Stimulated activated CD4-positive, alpha-beta T cell treated with anti-CD3 and anti-CD28 coated beads, Interleukin-1b, Interleukin-23, amount 100 ng/mL, for 4 hours (primary cell): ENCODE measurements around the gene SPSB3.

Experiments used
- DNase-seq, 2 donors: peaks; one replicate each; pipeline ENCODE4 v3.0.0-alpha.2; 2020; ENCODE audit warnings: low read depth in 2 of 2

SPSB3 gene

DNA sequence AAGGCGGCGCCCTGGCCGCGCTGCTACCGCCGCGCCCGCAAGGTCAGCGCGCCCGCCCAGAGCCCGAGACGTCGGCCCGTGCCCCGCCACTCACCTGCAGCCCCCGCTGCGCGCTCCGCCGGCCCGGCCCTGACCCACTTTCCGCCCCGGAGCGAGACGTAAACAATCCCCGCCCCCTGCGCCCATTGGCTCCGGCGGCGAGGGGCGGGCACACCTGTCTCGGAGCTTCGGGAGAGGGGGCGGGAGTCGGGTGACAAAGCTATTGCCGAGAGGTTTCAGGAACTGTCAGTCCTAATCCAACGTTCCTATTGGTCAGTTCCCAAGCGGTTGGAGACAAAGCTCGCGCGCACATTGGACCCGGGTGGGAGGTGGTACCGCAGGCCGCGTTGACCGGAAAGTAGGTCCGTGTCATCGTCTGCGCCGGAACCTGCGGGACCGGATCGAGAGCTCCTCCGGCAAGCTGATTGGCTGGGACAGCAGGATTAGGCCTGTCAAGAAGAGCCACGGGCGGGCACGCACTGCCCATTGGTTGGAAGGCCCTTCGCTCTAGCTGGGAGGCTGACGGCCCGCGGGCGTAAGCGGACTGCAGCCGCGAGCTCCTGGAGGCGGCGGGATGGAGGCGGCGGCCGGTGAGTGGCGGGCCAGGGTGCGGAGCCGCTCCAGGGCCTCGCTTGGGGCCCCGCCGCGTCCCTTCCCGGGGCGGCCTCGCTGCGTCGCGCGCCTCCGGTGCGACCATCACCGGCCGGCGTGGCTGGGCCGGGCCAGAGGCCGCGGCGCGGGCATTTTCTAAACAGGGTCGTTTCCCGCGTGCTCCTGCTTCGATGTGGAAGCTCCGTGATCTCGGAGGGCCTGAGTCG, at the start of gene SPSB3, which contains the start of gene NUBP2:
TSS of gene SPSB3 (minus strand) at position 164 of the 857 bp plus-strand sequence. CDS start 1,088 bp downstream, outside the sequence.
TSS of gene NUBP2 (plus strand) at position 553 of the 857 bp plus-strand sequence. CDS start at position 614, 61 bp downstream.
- DNase-seq, result peak; percentile 88 to 93

DNA sequence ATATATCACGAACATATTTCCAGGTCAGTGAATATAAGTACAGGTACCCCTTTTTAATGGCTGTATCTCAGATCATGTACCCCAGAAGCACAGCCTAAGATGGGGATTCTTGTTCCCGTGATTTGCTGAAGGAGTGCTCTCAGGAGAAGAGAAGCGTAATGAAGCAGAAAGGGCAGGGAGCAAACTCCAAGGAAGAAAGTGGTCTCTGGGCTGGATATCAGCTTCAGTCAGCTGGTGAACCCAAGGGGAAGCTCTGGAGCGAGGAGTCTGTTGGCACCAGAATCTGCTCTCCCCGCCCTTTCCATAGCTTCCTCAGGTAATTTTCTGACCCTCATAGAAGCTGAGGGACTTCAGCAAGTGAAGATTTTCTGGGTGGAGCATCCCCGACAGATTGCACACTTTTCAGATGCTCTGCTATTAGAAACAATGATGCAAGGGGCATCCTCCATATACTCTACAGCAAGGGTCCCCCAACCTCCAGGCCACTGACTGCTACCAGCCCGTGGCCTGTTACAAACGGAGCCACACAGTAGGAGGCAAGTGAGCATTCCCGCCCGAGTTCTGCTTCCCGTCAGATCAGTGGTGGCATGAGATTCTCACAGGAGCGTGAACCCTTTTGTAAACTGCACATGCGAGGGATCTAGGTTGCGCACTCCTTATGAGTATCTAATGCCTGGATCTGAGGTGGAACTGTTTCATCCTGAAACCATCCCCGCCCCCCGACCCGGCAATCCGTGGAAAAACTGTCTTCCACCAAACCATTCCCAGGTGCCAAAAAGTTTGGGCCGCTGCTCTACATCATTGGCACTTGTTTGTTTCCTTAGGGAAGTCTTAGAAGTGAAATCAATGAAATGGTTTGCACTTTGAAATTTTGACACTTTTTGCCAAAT, 49.1 kb upstream of the SPSB3 start:
- no peak for DNase-seq

DNA sequence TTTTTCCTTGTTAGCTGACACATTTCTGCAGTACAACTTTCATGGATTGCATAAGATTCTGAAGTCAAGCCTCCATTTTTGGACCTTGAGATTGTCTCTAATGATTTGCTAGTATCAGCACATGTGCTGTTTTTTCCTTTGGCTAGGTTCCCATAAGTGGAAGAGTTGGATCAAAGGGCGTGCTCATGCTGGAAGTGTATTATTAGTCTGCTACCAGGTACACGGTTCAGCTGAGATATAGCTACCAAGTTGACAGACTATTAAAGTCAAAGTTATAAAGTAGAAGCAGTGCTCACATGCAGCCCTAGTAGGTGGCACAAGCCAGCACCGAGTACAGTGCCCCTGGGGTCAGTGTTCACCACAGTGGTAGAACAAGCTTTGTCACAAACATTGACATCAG, 47.8 kb upstream of the SPSB3 start:
- no peak for DNase-seq

DNA sequence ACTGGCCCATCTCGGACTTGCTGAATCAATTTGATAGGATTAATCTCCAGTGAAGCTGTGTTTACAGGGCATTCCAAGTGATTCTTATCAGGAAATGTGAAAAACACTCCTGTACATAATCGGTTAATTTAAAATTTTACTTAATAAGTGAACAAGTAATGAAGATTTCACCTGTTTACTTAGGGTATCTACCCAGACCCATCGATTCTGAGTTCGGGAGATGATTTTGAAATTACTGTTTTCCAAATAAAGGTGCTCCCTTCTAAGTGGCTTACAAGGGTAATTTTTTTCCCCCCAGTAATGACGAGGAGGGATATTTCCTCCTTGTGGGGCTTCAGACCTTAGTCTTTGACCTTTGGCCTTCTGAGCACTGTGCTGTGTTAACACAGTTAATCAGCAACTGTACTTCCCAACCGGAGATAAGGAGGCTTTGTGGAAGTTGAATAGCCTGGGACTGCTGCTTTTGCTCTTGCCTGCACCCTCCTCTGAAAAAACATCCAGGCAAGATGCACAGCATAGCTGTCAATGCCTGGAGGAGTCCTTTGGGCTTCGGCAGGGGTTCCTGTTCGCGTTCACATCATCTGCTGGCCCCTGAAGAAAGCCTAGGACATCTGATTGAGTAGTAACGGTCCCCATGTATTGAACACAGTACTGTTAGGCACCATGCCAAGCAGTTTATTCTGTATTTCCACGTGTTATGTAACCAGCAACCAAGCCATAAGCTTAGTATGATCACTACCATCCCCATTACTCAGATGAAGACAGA, 46.5 kb upstream of the SPSB3 start:
- DNase-seq, result no peak

DNA sequence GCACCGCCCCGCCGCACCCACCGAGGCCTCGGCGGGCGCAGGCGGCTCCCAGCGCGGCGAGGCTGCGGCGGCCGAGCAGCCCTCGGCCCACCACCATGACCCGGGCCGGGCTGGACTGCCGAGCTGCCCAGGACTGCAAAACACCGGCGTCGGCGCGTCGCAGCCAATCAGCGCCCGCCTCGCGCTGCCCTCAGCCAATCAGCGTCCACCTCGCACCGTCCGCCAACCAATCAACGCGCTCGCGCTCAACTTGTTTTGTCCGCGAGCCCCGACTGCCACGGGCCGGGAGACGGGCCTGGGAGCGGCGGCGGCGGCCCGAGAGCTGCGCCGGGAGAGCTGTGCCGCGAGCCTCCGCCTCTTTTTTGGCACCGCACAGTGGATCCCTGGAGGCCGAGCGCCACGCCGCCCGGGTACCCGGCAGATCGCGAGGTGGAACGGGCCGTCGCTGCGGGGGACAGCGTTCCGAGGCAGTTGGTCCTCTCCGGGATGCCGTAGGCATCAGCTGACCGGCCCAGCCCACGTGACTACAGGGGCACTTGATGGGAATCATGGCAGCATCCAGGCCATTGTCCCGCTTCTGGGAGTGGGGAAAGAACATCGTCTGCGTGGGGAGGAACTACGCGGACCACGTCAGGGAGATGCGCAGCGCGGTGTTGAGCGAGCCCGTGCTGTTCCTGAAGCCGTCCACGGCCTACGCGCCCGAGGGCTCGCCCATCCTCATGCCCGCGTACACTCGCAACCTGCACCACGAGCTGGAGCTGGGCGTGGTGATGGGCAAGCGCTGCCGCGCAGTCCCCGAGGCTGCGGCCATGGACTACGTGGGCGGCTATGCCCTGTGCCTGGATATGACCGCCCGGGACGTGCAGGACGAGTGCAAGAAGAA, 44.6 kb upstream of the SPSB3 start, which contains the start of the genes FAHD1 and HAGH:
TSS of gene FAHD1 (plus strand) at position 516 of the 883 bp plus-strand sequence. CDS start at position 549, 33 bp downstream.
TSS of gene HAGH (minus strand) at position 135 of the 883 bp plus-strand sequence. CDS start at position 97, 38 bp downstream.
- peak; percentile 83 for DNase-seq

DNA sequence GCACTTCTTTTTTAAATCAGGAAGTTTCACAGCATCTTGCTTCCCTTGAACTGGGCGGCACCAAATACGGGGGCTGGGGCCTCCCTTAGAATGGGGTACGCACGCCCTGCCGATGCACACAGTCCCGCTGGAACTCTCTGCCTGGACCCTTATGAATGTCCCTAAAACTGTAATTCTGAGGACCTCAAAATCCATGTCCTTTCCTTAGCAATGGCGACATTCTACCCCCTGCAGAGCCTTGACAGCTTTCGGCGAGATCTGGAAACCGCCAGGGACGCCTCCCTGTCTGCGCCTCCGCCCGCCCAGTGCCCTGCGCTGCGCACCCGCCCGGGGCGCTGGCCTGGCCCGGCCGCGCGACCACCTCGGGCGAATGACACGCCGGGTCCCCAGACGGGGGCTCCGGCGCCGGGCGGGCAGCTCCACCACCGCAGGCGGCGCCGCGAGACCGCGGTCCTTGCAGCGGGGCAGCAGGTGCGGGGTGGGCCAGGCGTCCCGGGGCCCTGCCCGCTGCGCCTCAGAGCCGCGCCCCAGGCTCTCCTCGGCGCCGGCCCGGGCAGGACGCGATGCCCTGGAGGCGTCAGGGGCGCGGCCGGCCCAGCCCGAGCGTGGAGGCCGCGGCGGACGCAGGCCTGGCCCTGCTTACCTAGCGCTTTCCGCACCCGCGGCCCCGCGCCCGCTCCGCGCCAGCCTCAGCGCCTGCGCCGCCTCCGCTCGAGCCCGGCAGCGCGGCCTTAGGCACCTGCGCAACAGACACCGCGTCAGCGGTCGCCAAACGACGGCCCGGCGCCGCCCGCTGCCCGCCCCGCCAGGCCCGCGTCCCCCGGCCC, 43.7 kb upstream of the SPSB3 start:
- DNase-seq, result peak; percentile 41 to 66

DNA sequence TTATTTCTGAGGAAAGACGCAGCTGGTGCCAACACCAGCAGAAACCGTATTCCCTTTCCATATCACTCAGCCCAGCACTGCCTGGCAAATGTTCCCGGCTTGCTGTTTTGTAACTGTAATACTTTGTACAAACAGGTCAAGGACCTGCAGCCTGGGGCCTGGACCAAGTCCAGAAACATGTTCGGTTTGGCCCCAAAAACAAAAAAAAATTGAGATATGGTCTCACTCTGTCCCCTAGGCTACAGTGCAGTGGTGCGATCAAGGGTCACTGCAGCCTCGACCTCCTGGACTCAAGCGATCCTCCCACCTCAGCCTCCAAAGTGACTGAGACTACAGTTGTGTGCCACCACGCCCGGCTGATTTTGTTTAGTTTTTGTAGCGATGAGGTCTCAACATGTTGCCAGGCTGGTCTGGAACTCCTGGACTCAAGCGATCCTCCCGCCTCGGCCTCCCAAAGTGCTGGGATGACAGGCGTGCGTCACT, 43.1 kb upstream of the SPSB3 start:
- DNase-seq, result no peak

DNA sequence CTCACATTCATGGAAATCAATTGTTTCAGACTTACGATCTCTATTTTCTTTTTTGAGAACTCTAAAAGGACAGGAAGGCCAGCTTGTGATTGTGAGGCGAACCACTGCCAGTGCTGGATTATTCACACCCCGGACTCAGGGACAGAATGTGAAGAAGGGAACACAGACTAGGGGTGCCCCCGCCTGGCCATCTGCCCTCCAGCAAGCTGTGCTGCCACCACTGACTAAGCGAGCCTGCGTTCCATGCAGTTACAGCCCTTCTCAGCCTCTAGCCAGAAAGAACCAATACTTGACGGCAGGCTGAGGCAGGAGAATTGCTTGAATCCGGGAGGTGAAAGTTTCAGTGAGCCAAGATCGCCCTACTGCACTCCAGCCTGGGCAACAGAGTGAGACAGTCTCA, 41.5 kb upstream of the SPSB3 start:
- no peak for DNase-seq

DNA sequence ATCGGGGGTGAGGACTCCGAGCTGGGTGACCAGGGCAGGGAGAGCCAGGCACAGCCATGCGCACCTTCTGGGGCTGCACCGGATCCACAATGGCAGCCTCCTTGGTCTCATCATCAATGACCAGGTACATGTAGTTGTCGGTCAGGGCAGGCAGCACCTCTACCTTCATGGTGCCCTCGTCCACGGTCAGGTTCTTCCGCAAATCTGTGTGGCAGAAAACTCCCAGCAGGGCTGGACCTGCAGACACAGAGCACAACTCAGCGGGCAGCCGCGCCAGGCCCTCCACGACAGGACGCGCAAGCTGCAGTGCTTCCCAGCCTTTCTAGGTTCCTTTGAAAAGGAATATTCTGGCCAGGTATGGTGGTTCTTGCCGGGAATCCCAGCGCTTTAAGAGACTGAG, 40.4 kb upstream of the SPSB3 start:
- DNase-seq, result no peak

DNA sequence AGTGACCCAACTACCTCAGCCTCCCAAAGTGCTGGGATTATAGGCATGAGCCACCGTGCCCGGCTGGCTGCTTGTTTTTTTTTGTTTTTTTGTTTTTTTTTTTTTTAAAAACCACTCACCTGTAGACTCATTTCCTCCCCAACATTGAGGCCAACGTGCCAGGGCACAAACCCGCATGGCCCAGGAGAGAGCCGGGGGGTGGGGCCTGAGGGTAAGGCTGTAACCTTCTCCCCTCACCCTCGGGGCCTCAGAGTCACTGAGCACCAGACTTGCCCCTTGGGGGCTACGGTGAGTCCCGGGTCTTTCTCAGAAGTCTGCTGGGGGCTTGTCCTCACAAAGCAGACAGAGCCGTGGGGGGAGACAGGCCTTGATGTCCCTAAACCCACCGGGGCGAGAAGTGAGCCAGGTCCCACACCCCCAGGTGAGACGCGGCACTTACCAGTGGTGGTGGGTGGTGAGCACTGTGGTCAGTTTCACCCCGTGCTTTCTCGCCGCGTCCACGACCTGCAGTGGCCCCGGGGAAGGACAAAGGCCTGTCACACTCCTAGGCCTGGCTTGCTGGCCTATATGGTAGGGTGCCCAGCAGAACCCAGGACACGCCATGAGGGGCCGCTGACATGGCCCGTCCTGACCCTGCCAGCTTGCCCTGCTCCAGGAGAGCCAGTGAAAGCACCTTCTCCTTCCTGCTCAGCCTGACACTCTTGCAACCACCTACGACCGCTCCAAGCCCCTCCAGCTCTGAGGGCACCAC, 39.7 kb upstream of the SPSB3 start:
- no peak for DNase-seq

DNA sequence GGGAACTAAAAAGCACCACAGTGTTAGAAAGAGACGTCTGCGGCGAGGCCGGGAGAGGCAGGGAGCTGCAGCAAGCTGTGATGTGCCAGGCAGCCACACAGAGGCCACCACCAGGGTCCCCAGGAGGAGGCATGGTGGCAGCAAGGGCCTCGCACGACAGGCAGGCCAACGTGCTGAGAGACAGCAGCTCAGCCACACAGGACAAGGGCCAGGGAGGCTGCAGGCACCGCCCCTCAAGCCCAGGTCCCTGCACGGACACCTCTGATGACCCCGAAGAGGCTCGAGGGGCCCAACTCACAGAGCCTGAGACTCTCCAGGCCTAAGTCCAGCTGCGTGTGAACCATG, 38.5 kb upstream of the SPSB3 start:
- DNase-seq, result no peak

DNA sequence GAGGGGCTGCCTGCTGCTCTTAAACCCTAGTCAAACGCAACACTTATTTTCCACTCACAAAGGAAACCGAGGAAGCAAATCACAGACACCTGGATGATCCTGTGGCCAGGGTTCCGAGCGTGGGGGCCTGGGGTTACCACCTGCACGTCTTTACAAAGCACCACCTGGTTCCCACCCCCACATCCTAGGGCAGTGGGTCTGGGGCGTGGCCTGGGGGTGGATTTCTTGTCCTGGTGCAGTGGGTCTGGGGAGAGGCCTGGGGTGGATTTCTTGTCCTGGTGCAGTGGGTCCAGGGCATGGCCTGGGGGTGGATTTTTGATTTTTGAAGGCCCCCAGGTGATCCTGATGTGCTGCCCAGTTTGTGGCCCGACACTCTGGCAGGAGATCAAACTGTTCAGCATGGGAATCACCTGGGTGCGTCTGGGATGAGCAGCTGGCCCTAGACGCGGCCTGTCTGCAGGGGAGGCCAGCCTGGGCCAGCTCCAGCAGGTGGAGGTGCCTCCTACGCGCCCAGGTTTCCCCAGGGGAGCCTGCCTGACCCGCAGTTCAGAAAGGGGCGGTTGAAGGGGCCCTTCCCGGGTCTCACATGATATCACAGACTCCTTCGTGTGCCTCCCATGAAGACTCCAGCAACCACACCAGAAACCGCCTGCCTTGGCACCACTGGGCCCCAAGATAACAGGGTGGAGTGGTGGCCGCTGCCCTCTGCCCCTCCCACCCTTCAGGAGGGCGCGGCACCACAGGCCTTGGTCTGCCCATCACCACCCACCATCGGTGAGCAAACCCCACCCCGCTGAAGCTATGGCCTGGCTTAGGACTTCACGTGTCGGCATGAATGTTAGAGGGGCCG, 38.0 kb upstream of the SPSB3 start:
- no peak for DNase-seq

DNA sequence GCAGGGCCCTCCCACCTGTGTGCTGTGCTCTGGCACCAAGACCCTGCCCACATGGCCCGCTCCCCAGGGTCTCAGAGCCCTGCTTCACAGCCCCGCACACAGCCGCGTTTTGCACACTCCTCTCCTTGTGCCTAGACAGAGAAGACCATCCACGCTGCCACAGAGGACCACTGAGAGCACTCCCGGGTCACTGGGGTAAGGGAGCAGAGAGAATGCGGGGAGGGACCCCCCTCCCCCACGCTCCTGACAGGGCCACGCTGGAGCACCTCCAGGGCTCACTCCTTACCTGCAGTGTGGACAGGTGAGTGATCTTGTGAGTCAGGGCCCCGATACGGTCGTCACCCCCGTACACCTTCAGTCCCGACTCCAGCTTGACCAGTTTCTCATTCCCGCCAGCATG, 37.2 kb upstream of the SPSB3 start:
- no peak for DNase-seq

DNA sequence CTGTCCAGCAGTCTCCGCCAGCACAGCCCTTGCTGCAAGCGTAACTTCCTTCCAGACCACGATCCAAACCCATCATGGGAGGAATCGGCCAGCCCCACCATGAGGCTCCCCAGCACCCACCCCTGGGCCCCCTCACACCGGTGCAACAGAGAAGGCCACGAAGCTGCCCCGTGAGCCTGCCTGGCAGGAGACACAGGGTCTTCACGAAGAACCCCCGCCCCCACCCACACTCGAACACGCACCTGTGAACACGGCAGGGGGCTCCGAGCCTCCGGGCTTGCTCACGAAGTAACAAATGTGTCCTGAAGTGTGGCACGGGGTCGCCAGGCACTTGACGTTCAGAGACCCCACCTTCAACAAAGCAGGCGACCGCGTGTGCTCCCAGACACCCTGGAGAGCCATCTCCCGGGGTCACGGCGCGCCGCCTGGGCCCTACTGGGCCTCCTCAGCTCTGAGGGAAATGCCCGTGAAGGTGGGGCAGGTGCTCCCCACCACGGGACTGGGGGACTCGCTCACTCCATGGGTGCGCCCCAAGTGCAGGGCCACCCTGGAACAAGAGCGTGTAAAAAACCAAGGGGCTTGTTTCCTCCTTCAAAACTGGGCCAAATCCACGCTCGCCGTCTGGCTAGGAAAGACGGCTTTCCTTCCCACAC, 36.6 kb upstream of the SPSB3 start:
- no peak for DNase-seq

DNA sequence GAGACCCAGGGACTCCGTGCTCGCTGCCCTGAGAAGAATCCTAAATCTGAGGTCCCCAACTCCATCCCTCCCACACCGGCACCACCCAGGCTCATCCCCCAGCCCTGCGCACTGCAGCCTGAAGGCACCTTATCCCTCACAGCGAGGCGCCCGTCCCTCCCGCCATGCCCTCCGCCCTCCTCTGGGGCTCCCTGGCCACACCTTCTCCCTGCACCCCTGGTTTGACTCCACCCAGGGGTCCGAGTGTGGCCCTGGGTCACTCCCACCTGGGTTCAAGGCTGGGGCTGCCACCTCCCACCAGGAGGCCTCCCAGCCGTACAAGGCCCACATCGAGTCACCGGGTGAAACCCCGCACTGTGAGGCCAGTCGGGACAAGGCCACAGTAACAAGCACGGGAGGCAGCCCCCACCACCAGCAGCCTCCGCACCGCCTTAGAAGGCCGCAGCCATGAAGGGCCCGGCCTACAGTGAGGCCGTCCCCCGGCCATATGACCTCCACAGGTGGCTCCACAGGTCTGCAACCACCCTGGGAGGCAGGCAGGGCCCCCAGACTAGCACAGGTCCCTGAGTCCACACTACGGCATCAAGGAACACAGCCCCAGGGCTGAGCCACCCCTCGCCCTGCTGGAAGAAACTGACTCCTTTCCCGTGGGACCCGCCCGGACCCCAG, 36.0 kb upstream of the SPSB3 start:
- no peak for DNase-seq

DNA sequence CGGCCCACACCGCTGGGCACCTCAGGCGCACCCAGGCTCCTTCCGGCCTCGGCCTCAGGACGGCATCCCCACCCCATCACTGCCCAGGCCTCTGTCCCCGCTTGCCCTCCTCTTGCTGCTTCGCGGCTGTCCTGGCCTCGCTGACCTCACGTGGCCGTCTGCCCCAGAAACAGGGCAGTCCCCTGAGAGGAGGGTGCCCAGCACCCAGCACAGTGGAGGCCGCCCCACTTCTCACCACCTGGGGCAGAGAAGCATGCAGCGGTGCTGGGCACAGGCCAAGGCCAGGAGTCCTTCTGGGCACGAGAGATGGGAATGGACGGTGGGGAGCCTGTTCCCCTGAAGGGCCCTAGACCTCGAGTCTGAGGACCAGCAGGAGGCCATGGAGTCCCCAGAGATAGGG, 35.3 kb upstream of the SPSB3 start:
- no peak for DNase-seq

DNA sequence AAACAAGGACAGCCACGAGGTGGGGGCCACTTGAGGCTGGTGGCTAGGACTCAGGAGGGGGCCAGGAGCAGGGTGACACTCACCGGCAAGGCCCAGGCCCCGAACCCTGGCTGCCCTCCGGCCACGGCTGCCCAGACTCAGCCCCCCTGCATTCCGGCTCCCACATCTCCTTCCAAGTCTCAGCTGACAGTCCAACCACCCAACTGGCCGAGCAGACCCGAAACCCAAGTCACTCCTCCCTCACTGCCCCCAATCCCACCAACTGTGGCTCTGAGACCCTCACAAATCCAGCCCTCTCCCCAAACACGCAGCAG, 34.9 kb upstream of the SPSB3 start:
- DNase-seq, result no peak
